Right forelimb (tissue), 1 donor: ENCODE data around the gene RASSF8.

Experiments
- DNase-seq: peaks from one replicate; pipeline ENCODE4 v3.0.0-alpha.2; 2018

Gene RASSF8, protein sequence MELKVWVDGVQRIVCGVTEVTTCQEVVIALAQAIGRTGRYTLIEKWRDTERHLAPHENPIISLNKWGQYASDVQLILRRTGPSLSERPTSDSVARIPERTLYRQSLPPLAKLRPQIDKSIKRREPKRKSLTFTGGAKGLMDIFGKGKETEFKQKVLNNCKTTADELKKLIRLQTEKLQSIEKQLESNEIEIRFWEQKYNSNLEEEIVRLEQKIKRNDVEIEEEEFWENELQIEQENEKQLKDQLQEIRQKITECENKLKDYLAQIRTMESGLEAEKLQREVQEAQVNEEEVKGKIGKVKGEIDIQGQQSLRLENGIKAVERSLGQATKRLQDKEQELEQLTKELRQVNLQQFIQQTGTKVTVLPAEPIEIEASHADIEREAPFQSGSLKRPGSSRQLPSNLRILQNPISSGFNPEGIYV

GRCh38 chr12:25958428-25959070, at the start of gene RASSF8:
Gene RASSF8, plus strand, starts transcription at chr12:25958682. Its CDS starts 96,662 bp downstream, at chr12:26055344.
- no peak for DNase-seq

- DNase-seq: no peak
Observed at GRCh38 chr12:25914551-25914950, 43.9 kb upstream of the RASSF8 start.

DNA sequence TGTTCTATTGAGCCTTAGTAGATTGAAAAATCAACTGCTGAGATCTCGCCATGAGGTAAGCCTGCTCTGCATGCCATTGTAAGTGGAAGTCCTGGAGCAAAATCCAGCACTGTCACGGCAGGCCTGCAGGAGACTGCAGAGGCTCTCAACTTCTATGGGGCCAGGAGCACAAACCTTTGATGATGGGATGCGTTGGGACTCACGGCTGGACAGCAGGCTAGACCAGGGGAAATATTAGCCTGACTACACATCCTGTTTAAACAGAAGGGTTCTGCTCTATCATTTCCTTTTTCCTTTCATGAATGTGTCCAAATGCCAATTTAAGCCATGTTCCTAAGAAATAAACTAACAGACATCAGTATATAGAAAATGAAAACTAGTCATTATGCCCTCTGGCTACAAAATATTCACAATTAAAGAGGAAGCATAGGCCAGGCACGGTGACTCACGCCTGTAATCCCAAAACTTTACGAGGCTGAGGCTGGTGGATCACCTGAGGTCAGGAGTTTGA, 33.9 kb upstream of the RASSF8 start:
- no peak for DNase-seq

GRCh38 chr12:25925064-25925463, 33.4 kb upstream of the RASSF8 start:
- DNase-seq: no peak

GRCh38 chr12:25926536-25926935, 31.9 kb upstream of the RASSF8 start:
- DNase-seq: no peak

- DNase-seq: no peak
Observed at GRCh38 chr12:25929142-25929541, 29.3 kb upstream of the RASSF8 start.

DNA sequence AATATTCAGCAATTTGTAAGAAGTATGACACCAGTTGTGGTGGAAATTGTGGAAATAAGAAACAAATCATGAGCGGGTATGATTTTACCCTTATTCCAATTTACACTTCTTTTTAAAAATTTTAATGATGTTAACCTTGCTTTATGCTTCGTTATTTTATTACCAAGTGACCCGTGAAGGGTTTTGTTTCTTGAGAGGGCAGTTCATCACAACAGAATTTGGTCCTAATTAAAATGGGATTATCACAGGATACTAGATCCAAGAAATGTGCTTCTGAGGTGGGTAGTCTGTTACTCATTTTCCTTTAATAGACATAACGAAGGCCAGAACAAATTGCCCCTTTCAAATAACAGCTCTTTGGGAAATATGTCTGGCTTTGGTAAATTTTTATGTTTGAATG, 25.5 kb upstream of the RASSF8 start:
- DNase-seq: no peak

- DNase-seq: no peak
Observed at GRCh38 chr12:25934456-25934855, 24.0 kb upstream of the RASSF8 start.

- DNase-seq: no peak
Observed at GRCh38 chr12:25935355-25936144, 22.9 kb upstream of the RASSF8 start.

- no peak for DNase-seq
Observed at GRCh38 chr12:25937096-25937495, 21.4 kb upstream of the RASSF8 start.

DNA sequence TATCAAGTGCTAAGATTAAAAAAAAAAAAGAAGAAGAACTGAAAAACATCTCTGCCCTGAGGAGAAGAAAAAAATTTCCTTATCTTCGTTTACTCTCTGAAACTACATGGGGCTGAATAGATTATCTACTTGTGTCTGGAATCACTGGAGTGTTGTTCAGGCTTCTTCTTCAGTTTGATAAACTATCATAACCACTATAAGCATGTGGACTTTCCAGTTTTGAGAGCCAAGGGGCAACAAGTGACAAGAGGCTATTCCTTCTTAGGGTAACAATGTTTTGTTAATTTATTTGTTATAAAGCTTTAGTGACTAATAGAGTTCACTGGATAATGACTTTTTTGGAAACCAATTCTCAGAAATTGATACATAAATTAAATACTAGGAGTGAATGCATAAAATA, 19.9 kb upstream of the RASSF8 start:
- no peak for DNase-seq

GRCh38 chr12:25939606-25940005, 18.9 kb upstream of the RASSF8 start:
- DNase-seq: no peak

DNA sequence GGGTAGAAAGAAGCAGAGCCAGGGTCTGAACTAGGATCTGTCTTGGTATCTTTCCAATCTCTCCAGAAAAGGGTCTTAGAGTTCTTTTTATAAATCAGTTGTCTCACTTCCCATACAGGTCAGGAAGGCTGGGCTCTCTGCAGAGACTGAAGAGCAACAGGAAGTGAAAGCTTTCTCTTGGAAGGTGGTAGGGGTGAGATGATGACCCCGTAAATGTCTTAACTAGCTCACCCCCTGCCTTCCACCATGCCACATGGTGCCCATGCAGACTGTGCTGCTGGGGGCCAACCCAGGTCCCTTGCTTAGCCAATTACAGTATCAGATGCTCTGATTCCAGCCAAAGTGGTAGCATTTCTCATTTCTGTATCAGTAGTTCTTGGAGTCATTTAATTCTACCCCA, 17.6 kb upstream of the RASSF8 start:
- no peak for DNase-seq

- no peak for DNase-seq
Observed at GRCh38 chr12:25942709-25943108, 15.8 kb upstream of the RASSF8 start.

- no peak for DNase-seq
Observed at GRCh38 chr12:25943940-25944339, 14.5 kb upstream of the RASSF8 start.

- DNase-seq: no peak
Observed at GRCh38 chr12:25949343-25949742, 9.1 kb upstream of the RASSF8 start.

DNA sequence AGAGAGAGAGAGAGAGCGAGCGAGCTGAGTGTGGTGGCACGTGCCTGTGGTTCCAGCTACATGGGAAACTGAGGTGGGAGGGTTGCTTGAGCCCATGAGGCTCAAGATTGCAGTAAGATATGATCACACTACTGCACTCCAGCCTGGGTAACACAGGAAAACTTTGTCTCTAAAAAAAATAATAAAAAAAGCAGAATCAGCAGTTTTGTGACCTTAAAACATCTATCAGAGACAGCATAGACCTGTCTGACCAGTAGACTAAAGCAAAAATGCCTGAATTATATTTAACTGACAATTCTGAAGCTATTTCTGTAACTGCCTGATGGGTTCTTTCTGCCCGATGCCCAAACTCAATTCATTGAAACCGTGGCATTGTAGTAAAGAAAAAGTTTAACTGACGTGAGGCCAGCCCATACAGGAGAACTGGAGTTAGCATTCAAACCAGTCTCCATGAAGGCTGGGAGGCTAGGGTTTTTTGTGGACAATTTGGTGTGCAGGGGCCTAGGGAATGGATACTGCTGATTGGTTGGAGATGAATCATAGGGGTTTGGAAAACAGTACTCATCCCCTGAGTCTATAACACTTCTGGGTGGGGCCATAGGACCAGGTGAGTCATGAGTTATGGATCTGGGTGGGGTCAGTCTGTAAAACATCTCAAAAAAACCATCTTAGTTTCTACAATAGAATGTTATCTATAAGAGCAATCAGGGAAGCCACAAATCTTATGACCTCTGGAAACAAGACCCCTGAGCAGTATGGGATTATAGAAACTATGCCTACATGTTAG, 8.0 kb upstream of the RASSF8 start:
- DNase-seq: no peak

DNA sequence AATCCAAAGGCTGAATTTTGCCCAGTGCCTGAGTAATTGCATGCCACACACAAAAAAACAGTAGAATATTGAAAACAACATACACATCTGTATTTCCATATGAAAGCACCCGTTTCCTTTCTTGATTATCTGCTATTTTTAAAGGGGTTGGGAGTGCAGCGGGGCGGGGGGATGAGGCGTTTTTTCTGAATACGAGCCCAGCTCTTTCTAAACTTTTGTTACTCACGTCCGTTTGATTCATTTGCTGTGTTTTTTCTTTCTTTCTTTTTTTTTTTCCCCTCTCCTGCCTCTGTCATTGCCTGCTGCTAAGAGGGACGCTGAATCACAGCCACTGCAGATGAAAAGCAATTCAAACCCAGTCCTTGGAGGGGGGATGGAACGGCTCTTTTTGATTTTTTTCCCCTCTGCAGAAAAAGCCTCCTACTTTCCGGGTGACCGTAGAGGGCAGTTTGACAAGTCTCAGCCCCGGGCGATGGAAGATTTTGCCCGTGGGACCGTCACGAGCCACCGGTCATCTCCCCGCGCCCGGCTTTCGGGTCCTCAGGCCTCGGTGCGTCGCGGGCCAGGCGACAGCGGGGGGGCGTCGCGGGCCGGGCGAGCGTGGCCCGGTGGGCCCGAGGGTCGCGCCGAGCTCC, 572 bp upstream of the RASSF8 start:
- DNase-seq: peak; percentile 88

DNA sequence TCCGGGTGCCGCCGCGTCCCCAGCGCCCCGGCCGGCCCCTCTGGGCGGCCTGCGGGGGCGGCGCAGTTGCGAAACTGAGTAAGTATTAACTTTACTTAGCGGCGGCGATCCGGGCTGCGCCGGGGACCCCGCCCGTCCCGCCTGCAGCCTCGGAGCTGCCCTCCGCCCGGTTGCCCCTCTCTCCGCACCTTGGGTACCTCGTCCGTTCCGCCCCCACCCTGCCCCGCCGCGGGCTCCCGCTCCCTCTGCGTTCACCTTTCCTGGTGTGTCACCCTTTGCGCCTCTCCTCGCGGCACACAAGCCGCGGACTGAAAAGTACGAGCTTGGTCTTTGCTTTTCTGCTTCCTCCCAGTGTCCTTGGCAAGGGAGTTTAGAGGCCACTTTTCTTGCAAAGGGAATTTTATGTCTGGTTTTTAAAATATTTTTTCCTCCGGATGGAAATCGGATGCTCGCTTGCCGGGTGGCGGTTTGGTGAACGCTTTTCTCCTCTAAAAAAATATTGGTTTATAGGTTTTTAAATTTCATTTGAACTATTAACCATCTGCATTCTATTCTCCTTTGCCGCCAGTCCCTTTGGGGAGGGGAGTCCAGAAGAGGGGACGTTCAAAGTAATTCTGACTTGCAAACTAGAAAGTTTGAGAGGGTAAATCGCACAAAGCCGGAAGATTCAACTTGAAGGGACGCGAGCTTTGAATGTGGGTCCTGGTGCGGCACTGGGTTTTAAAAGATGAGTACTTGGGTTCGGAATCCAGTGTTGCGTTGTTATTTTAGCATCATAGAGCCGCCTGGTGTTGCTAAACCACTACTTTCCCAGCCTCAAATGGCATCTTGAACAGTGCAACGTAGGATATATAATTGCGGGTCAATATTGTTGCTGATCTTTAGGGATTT, 834 bp downstream of the RASSF8 start:
- DNase-seq: peak; percentile 76

DNA sequence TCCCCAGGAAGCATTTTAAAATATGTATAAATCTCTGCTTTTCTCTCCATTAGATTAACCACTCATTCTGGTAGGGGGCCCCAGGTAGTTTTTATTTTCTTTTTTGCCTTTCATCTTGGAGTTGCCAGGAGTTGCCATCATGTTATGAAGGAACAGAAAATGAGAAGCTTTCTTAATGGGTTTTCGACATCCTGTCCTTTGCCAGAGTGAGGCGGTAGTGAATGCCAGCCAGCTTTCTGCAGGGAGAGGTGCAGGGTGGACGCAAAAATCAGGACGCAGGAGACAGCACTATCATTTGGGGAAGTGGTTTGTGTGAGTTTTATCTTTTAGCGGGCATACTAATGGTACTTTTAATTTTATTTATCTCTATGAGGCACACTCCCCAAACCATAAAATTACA, 1.7 kb downstream of the RASSF8 start:
- no peak for DNase-seq

- no peak for DNase-seq
Observed at GRCh38 chr12:25960961-25961360, 2.5 kb downstream of the RASSF8 start.
